Measurements from ENCODE around the gene SLC9C2.

- TF ChIP-seq EZH2 (IDR thresholded peaks at IDR 0.05; ENCODE audit: low read length, unreplicated experiment) = no peak
- TF ChIP-seq EZH2phosphoT487 (IDR thresholded peaks at IDR 0.05; ENCODE audit: borderline replicate concordance, low read length) = no peak
Observed at GRCh38 chr1:173476197-173476664, 126.6 kb downstream of the SLC9C2 start.
